ENCODE measurements around the gene ADPRH.
"Not testable (repeated sequence)": the region's sequence is repeated elsewhere in the genome, so short reads cannot be mapped to it uniquely, and the experiment has no call there.

ADPRH gene

DNA sequence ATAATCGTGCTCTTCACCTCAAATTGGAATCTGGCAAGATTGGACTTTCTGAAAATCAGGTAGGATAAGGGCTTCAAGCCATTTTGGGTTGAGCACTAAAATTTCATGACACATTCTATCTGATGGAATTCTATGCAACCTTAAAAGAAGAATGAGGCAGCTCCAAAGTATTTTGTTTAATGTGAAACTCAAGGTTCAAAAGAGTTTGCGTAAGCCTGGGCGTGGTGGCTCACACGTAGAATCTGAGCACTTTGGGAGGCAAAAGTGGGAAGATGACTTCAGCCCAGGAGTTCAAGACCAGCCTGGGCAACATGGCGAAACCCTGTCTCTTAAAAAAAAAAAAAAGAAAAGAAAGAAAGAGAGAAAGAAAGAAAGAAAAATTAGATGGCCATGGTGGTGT lies 14.8 kb downstream of the ADPRH start:
- Histone ChIP-seq H3K27ac (ENCODE audit: insufficient read depth in 1 of 2, low read depth in 1 of 2, low read length in 2 of 2, poor library complexity in 1 of 2, severe bottlenecking in 2 of 2) (no peak overlapping the region), H3K9me3 (ENCODE audit: control extremely low read depth in 1 of 5, control insufficient read depth in 4 of 5, insufficient read depth in 2 of 5, low read depth in 1 of 5, low read length in 4 of 5) (peaks cover 0 to 7% (median 4%) of the 10 kb centered on the region in 5 experiments), H3K36me3 (ENCODE audit: control insufficient read depth in 4 of 4, insufficient read depth in 4 of 4, low read length in 3 of 4) (peaks cover 0 to 3% (median 0%) of the 10 kb centered on the region in 4 experiments), H3K4me1 (ENCODE audit: control extremely low read depth in 1 of 4, control insufficient read depth in 4 of 4, insufficient read depth in 4 of 4, low read length in 3 of 4) (peaks cover 0 to 25% (median 12%) of the 10 kb centered on the region in 4 experiments), H3K4me3 (ENCODE audit: control insufficient read depth in 1 of 7, extremely low read depth in 1 of 7, insufficient read depth in 4 of 7, low read depth in 2 of 7, low read length in 6 of 7) (no peak overlapping the region), H3K27me3 (replicated peaks in 2 of 5; ENCODE audit: control insufficient read depth in 4 of 5, insufficient read depth in 5 of 5, low read length in 4 of 5) (no peaks in the 10 kb centered on the region)
- WGBS (ENCODE audit: insufficient coverage): 91% methylated on average over 4 of the region's 5 CpGs
- DNase-seq: no peak
- CTCF ChIA-PET: no interaction called here
- POLR2A ChIA-PET: no interaction called here

DNA sequence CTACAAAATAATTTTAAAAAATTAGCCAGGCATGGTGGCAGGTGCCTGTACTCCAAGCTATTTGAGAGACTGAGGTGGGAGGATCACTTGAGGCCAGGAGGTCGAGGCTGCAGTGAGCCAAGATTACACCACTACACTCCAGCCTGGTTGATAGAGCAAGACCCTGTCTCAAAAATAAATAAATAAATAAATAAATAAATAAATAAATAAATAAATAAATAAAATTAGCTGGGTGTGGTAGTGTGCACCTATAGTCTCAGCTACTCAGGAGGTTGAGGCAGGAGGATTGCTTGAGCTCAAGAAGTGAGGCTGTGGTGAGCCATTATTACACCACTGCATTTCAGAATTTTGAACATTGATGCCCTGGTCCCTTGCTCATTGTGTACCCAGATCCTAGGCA lies 15.6 kb downstream of the ADPRH start:
- H3K4me1 ChIP-seq (ENCODE audit: control extremely low read depth in 1 of 4, control insufficient read depth in 4 of 4, insufficient read depth in 4 of 4, low read length in 3 of 4): peaks cover 0 to 20% (median 8%) of the 10 kb centered on the region in 4 experiments
- DNase-seq; H3K9me3 ChIP-seq (ENCODE audit: control extremely low read depth in 1 of 5, control insufficient read depth in 4 of 5, insufficient read depth in 2 of 5, low read depth in 1 of 5, low read length in 4 of 5); POLR2A ChIA-PET; CTCF ChIA-PET; H3K27ac ChIP-seq (ENCODE audit: insufficient read depth in 1 of 2, low read depth in 1 of 2, low read length in 2 of 2, poor library complexity in 1 of 2, severe bottlenecking in 2 of 2); H3K4me3 ChIP-seq (ENCODE audit: control insufficient read depth in 1 of 7, extremely low read depth in 1 of 7, insufficient read depth in 4 of 7, low read depth in 2 of 7, low read length in 6 of 7); H3K27me3 ChIP-seq (replicated peaks in 2 of 5; ENCODE audit: control insufficient read depth in 4 of 5, insufficient read depth in 5 of 5, low read length in 4 of 5); H3K36me3 ChIP-seq (ENCODE audit: control insufficient read depth in 4 of 4, insufficient read depth in 4 of 4, low read length in 3 of 4): not testable (repeated sequence)
- no CpG with 5 or more reads among the region's 1 CpG for WGBS (ENCODE audit: insufficient coverage)

DNA sequence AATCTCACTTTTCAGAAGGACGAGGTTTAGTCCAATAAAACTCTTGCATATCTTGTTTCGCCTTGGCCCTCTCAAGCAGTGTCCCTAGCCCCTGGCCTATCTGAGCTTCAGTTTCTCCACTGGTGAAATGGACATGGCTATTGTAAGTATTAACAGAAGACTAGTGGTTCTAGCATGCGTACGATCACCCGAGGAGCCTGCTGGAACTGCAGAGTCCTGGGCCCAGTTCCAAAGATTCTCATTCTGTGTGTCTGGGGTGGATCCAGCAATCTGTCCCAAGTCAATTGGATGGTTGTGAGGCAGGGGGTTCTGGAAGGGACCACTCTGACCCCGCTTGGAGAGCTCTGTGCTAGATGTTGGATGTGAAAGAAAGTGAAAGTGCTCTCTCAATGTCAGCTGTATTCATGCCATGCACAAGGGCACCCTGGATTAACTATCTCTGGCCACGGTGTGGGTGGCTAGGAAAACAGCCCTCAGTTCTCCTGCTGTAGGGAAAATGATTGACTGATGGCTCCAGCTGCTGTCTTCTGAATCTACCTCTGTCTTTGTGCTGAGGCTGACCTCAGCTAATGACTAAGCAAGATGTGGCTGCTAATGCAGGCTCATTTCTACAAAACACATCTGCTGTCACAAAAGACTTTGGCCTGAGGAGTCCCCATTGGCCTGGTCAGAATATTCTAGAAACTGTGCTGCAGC lies 16.5 kb downstream of the ADPRH start:
- peak in 2 of 3 donors; percentile 15 to 23 for DNase-seq
- peaks cover 0 to 3% (median 0%) of the 10 kb centered on the region in 5 experiments for H3K9me3 ChIP-seq (ENCODE audit: control extremely low read depth in 1 of 5, control insufficient read depth in 4 of 5, insufficient read depth in 2 of 5, low read depth in 1 of 5, low read length in 4 of 5)
- WGBS (ENCODE audit: insufficient coverage): 86% methylated on average over 6 of the region's 7 CpGs
- POLR2A ChIA-PET: no interaction called here
- H3K4me3 ChIP-seq (ENCODE audit: control insufficient read depth in 1 of 7, extremely low read depth in 1 of 7, insufficient read depth in 4 of 7, low read depth in 2 of 7, low read length in 6 of 7): peak overlapping the region in 1 of 7 experiments; percentile 1
- no peak overlapping the region for H3K27ac ChIP-seq (ENCODE audit: insufficient read depth in 1 of 2, low read depth in 1 of 2, low read length in 2 of 2, poor library complexity in 1 of 2, severe bottlenecking in 2 of 2)
- peaks cover 0 to 20% (median 10%) of the 10 kb centered on the region in 4 experiments for H3K4me1 ChIP-seq (ENCODE audit: control extremely low read depth in 1 of 4, control insufficient read depth in 4 of 4, insufficient read depth in 4 of 4, low read length in 3 of 4)
- H3K27me3 ChIP-seq (replicated peaks in 2 of 5; ENCODE audit: control insufficient read depth in 4 of 5, insufficient read depth in 5 of 5, low read length in 4 of 5): no peaks in the 10 kb centered on the region
- no peaks in the 10 kb centered on the region for H3K36me3 ChIP-seq (ENCODE audit: control insufficient read depth in 4 of 4, insufficient read depth in 4 of 4, low read length in 3 of 4)
- CTCF ChIA-PET: no interaction called here

DNA sequence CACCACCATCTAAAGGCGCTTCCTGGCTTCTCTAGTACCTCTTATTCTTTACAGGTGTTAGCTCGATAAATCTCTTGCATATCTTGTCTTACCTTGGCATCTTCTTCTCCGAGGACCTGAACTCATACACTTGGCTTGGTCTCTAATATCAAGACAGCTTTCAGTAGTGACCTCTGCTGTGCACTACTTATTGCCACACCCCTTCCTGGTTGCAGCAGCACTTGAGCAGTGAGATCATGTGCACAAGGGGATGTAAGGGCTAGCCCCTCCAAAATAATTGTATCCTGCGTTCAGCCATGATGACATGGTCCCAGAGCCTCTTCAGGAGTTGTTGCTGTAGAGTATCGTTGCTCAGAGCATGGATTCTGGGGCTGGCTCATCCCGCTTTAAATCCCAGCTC lies 17.1 kb downstream of the ADPRH start:
- Histone ChIP-seq H3K27ac (ENCODE audit: insufficient read depth in 1 of 2, low read depth in 1 of 2, low read length in 2 of 2, poor library complexity in 1 of 2, severe bottlenecking in 2 of 2) (no peak overlapping the region), H3K36me3 (ENCODE audit: control insufficient read depth in 4 of 4, insufficient read depth in 4 of 4, low read length in 3 of 4) (no peaks in the 10 kb centered on the region), H3K4me1 (ENCODE audit: control extremely low read depth in 1 of 4, control insufficient read depth in 4 of 4, insufficient read depth in 4 of 4, low read length in 3 of 4) (peaks cover 0 to 20% (median 10%) of the 10 kb centered on the region in 4 experiments), H3K4me3 (ENCODE audit: control insufficient read depth in 1 of 7, extremely low read depth in 1 of 7, insufficient read depth in 4 of 7, low read depth in 2 of 7, low read length in 6 of 7) (no peak overlapping the region), H3K27me3 (replicated peaks in 2 of 5; ENCODE audit: control insufficient read depth in 4 of 5, insufficient read depth in 5 of 5, low read length in 4 of 5) (no peaks in the 10 kb centered on the region), H3K9me3 (ENCODE audit: control extremely low read depth in 1 of 5, control insufficient read depth in 4 of 5, insufficient read depth in 2 of 5, low read depth in 1 of 5, low read length in 4 of 5) (no peaks in the 10 kb centered on the region)
- 86% methylated on average over 5 of the region's 6 CpGs for WGBS (ENCODE audit: insufficient coverage)
- DNase-seq: no peak
- ChIA-PET CTCF (no interaction called here), POLR2A (no interaction called here)

DNA sequence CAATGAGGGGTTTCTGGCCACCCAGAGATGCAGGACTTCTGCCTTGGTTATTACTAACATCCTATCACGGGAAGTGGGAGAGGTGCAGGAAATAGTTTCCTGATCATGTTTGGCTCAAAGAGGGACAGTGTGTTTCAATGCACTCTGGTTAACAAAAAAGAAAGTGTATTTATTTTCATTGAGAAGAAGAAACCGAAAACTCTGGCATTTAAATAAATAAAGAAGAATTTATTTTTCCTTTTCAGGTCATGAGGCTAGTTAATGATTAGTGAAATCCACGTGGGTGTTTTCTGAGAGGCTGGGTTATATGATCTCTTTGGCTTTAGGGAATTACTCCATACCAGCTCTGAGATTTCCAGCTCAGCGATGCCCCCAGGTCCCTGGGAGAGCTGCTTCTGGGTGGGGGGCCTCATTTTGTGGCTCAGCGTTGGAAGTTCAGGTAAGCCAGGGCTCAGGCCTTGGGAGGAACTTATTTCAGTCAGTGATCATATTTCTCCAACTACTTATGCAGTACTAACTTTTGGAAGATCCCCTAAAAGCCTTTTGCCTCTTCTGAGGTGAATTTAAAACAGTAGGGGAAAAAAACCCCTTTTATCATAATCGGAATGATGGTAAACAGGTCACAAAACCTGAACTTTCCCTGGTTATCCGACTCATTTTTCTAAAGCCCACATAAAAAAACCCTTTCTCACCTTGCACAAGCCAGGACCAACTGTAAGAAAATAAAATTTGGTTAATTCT lies 18.4 kb downstream of the ADPRH start, which contains the start of gene PLA1A:
Gene PLA1A, plus strand, starts transcription at position 338 of the 741 bp plus-strand sequence. Its CDS starts 29 bp downstream, at position 367.
- no peak within 1 kb of the TSS for H3K27ac ChIP-seq (ENCODE audit: insufficient read depth in 1 of 2, low read depth in 1 of 2, low read length in 2 of 2, poor library complexity in 1 of 2, severe bottlenecking in 2 of 2)
- WGBS (ENCODE audit: insufficient coverage): 40% methylated on average over 1 of the region's 7 CpGs
- H3K4me3 ChIP-seq (ENCODE audit: control insufficient read depth in 1 of 7, extremely low read depth in 1 of 7, insufficient read depth in 4 of 7, low read depth in 2 of 7, low read length in 6 of 7): no peak within 1 kb of the TSS
- peaks cover 0 to 20% (median 10%) of the 10 kb centered on the region in 4 experiments for H3K4me1 ChIP-seq (ENCODE audit: control extremely low read depth in 1 of 4, control insufficient read depth in 4 of 4, insufficient read depth in 4 of 4, low read length in 3 of 4)
- POLR2A ChIA-PET: interaction anchor here (0.6 kb wide), 1 partner anchor 134 kb away, joined by 3 read pairs; no protein-coding TSS in a partner anchor
- H3K27me3 ChIP-seq (replicated peaks in 2 of 5; ENCODE audit: control insufficient read depth in 4 of 5, insufficient read depth in 5 of 5, low read length in 4 of 5): no peaks in the 10 kb centered on the region
- no peak for DNase-seq
- no peaks in the 10 kb centered on the region for H3K36me3 ChIP-seq (ENCODE audit: control insufficient read depth in 4 of 4, insufficient read depth in 4 of 4, low read length in 3 of 4)
- H3K9me3 ChIP-seq (ENCODE audit: control extremely low read depth in 1 of 5, control insufficient read depth in 4 of 5, insufficient read depth in 2 of 5, low read depth in 1 of 5, low read length in 4 of 5): no peaks in the 10 kb centered on the region
- CTCF ChIA-PET: interaction anchor here (1.0 kb wide), 1 partner anchor 38 kb away, joined by 3 read pairs; the partner anchor contains the start of gene CD80

DNA sequence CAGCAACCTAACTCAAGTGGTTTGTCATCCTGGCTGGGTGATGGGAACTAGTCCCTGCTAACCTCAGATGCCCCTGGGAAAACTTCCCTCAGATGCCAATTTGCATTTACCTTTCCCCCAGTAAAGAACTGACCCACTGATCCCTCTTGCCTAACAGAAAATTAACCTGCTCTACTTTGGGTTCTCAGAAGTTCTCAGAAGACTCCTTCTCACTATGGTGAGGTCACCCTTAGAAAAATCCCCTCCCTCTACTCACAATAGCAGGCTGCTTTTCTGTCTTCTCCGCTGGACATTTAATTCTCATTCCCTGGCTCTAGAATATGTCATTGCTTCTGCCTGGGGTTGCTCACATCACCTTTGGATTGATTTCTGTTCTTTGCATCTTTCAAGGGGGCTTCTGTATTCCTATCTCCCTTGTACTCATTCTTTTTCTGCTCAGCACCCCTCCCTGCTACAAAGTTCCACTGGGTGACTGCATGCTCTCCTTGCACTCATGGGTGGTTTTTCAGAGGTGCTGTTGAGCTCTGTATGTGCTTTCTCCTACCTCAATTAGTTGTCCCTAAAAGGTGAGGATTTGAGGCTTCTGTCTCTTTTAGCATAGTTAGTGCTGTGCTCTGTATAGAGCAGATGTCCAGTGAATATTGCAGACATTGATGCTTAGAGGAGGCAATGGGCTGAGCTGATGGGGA lies 19.3 kb downstream of the ADPRH start:
- no peaks in the 10 kb centered on the region for H3K9me3 ChIP-seq (ENCODE audit: control extremely low read depth in 1 of 5, control insufficient read depth in 4 of 5, insufficient read depth in 2 of 5, low read depth in 1 of 5, low read length in 4 of 5)
- WGBS (ENCODE audit: insufficient coverage): 100% methylated on average over 1 of the region's 1 CpG
- H3K36me3 ChIP-seq (ENCODE audit: control insufficient read depth in 4 of 4, insufficient read depth in 4 of 4, low read length in 3 of 4): no peaks in the 10 kb centered on the region
- peaks cover 0 to 20% (median 10%) of the 10 kb centered on the region in 4 experiments for H3K4me1 ChIP-seq (ENCODE audit: control extremely low read depth in 1 of 4, control insufficient read depth in 4 of 4, insufficient read depth in 4 of 4, low read length in 3 of 4)
- ChIA-PET CTCF (interaction anchor here (1.1 to 4.2 kb wide), 3 partner anchors 13 to 32 kb away, joined by 4 to 19 read pairs (median 4); no protein-coding TSS in a partner anchor), POLR2A (no interaction called here)
- no peak for DNase-seq
- H3K27me3 ChIP-seq (replicated peaks in 2 of 5; ENCODE audit: control insufficient read depth in 4 of 5, insufficient read depth in 5 of 5, low read length in 4 of 5): no peaks in the 10 kb centered on the region
- H3K27ac ChIP-seq (ENCODE audit: insufficient read depth in 1 of 2, low read depth in 1 of 2, low read length in 2 of 2, poor library complexity in 1 of 2, severe bottlenecking in 2 of 2): no peak overlapping the region
- no peak overlapping the region for H3K4me3 ChIP-seq (ENCODE audit: control insufficient read depth in 1 of 7, extremely low read depth in 1 of 7, insufficient read depth in 4 of 7, low read depth in 2 of 7, low read length in 6 of 7)
